Activated T-cell treated with anti-CD3 and anti-CD28 coated beads for 48 hours (primary cell): Measurements from ENCODE around the gene DUS1L.

ENCODE experiments used
- DNase-seq: peaks from one replicate; pipeline ENCODE4 v3.0.0-alpha.2; 2020; ENCODE audit warnings: low read depth

Gene DUS1L

GRCh38 chr17:82012640-82013295 is 52.8 kb downstream of the DUS1L start:
- DNase-seq, result no peak

GRCh38 chr17:82012261-82012639 is 53.4 kb downstream of the DUS1L start:
- no peak for DNase-seq

- DNase-seq, result no peak
These were observed 53.9 kb downstream of the DUS1L start for GRCh38 chr17:82011617-82012187.

- no peak for DNase-seq
These were observed 54.8 kb downstream of the DUS1L start for GRCh38 chr17:82010575-82011525.

GRCh38 chr17:82009413-82009812 is 56.2 kb downstream of the DUS1L start:
- DNase-seq, result no peak

GRCh38 chr17:82008941-82009405 is 56.6 kb downstream of the DUS1L start:
- no peak for DNase-seq

- DNase-seq, result no peak
These were observed 57.2 kb downstream of the DUS1L start for GRCh38 chr17:82008258-82008940.
